ENCODE measurements around the gene TTC34.
"Not testable (repeated sequence)": the region's sequence is repeated elsewhere in the genome, so short reads cannot be mapped to it uniquely, and the experiment has no call there.

Gene TTC34

DNA sequence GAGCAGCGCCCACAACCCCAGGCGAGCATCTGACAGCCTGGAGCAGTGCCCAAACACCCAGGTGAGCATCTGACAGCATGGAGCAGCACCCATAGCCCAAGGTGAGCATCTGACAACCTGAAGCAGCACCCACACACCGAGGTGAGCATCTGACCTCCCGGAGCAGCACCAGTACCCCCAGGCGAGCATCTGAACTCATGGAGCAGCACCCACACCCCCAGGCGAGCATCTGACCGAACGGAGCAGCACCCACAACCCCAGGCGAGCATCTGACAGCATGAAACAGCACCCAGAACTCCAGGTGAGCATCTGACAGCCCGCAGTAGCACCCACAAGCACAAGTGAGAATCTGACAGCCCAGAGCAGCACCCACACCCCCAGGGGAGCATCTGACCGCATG lies 129.8 kb downstream of the TTC34 start:
- H3K27me3 ChIP-seq (ENCODE audit: control insufficient read depth in 1 of 2, insufficient read depth in 2 of 2, low read length in 2 of 2); H3K9ac ChIP-seq (ENCODE audit: low read depth in 1 of 2, low read length in 2 of 2); H3K4me1 ChIP-seq (ENCODE audit: control insufficient read depth in 1 of 2, insufficient read depth in 2 of 2, low read length in 2 of 2); H3K27ac ChIP-seq (ENCODE audit: low read depth, low read length); H3K9me3 ChIP-seq (ENCODE audit: control insufficient read depth in 1 of 2, low read length in 2 of 2); H3K36me3 ChIP-seq (ENCODE audit: control insufficient read depth in 1 of 2, insufficient read depth in 2 of 2, low read length in 2 of 2); H3K4me3 ChIP-seq (ENCODE audit: low read depth in 1 of 2, low read length in 2 of 2): not testable (repeated sequence)

DNA sequence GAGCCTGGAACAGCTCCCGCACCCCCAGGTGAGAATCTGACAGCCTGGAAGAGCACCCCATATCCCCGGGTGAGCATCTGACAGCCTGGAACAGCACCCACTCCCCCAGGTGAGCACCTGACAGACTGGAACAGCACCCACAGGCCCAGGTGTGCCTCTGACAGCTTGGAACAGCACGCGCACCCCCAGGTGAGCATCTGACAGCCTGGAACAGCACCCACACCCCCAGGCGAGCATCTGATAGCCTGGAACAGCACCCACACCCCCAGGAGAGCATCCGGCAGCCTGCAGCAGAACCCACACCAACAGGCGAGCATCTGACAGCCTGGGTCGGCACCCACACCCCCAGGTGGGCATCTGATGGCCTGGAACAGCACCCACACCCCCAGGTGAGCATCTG lies 141.7 kb downstream of the TTC34 start:
- not testable (repeated sequence) for H3K9me3 ChIP-seq (ENCODE audit: control insufficient read depth in 1 of 2, low read length in 2 of 2); H3K9ac ChIP-seq (ENCODE audit: low read depth in 1 of 2, low read length in 2 of 2); H3K4me3 ChIP-seq (ENCODE audit: low read depth in 1 of 2, low read length in 2 of 2); H3K4me1 ChIP-seq (ENCODE audit: control insufficient read depth in 1 of 2, insufficient read depth in 2 of 2, low read length in 2 of 2); H3K27ac ChIP-seq (ENCODE audit: low read depth, low read length); H3K27me3 ChIP-seq (ENCODE audit: control insufficient read depth in 1 of 2, insufficient read depth in 2 of 2, low read length in 2 of 2); H3K36me3 ChIP-seq (ENCODE audit: control insufficient read depth in 1 of 2, insufficient read depth in 2 of 2, low read length in 2 of 2)

DNA sequence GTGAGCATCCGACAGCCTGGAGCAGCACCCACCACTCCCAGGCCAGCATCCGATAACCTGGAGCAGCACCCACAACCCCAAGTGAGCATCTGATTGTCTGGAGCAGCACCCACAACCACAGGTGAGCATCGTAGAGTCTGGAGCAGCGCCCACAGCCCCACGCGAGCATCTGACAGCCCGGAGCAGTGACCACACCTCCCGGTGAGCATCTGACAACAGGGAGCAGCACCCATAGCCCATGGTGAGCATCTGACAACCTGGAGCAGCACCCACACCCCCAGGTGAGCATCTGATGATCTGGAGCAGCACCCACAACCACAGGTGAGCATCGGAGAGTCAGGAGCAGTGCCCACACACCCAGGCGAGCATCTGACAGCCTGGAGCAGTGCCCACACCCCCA lies 143.6 kb downstream of the TTC34 start:
- H3K36me3 ChIP-seq (ENCODE audit: control insufficient read depth in 1 of 2, insufficient read depth in 2 of 2, low read length in 2 of 2); H3K27ac ChIP-seq (ENCODE audit: low read depth, low read length); H3K4me1 ChIP-seq (ENCODE audit: control insufficient read depth in 1 of 2, insufficient read depth in 2 of 2, low read length in 2 of 2); H3K9ac ChIP-seq (ENCODE audit: low read depth in 1 of 2, low read length in 2 of 2); H3K9me3 ChIP-seq (ENCODE audit: control insufficient read depth in 1 of 2, low read length in 2 of 2); H3K4me3 ChIP-seq (ENCODE audit: low read depth in 1 of 2, low read length in 2 of 2): not testable (repeated sequence)
- peaks cover 0 to 25% of the 10 kb centered on the region in 2 donors for H3K27me3 ChIP-seq (ENCODE audit: control insufficient read depth in 1 of 2, insufficient read depth in 2 of 2, low read length in 2 of 2)

- not testable (repeated sequence) for H3K9ac ChIP-seq (ENCODE audit: low read depth in 1 of 2, low read length in 2 of 2); H3K4me1 ChIP-seq (ENCODE audit: control insufficient read depth in 1 of 2, insufficient read depth in 2 of 2, low read length in 2 of 2); H3K9me3 ChIP-seq (ENCODE audit: control insufficient read depth in 1 of 2, low read length in 2 of 2); H3K36me3 ChIP-seq (ENCODE audit: control insufficient read depth in 1 of 2, insufficient read depth in 2 of 2, low read length in 2 of 2); H3K27ac ChIP-seq (ENCODE audit: low read depth, low read length); H3K4me3 ChIP-seq (ENCODE audit: low read depth in 1 of 2, low read length in 2 of 2)
- H3K27me3 ChIP-seq (ENCODE audit: control insufficient read depth in 1 of 2, insufficient read depth in 2 of 2, low read length in 2 of 2), result peaks cover 0 to 32% of the 10 kb centered on the region in 2 donors
These were observed 144.4 kb downstream of the TTC34 start for GRCh38 chr1:2657124-2657523.

GRCh38 chr1:2655598-2656434 lies 145.7 kb downstream of the TTC34 start:
- not testable (repeated sequence) for H3K27ac ChIP-seq (ENCODE audit: low read depth, low read length); H3K9me3 ChIP-seq (ENCODE audit: control insufficient read depth in 1 of 2, low read length in 2 of 2); H3K4me1 ChIP-seq (ENCODE audit: control insufficient read depth in 1 of 2, insufficient read depth in 2 of 2, low read length in 2 of 2); H3K4me3 ChIP-seq (ENCODE audit: low read depth in 1 of 2, low read length in 2 of 2); H3K9ac ChIP-seq (ENCODE audit: low read depth in 1 of 2, low read length in 2 of 2); H3K36me3 ChIP-seq (ENCODE audit: control insufficient read depth in 1 of 2, insufficient read depth in 2 of 2, low read length in 2 of 2)
- peaks cover 6 to 43% of the 10 kb centered on the region in 2 donors for H3K27me3 ChIP-seq (ENCODE audit: control insufficient read depth in 1 of 2, insufficient read depth in 2 of 2, low read length in 2 of 2)

- not testable (repeated sequence) for H3K27ac ChIP-seq (ENCODE audit: low read depth, low read length); H3K9me3 ChIP-seq (ENCODE audit: control insufficient read depth in 1 of 2, low read length in 2 of 2); H3K9ac ChIP-seq (ENCODE audit: low read depth in 1 of 2, low read length in 2 of 2); H3K4me1 ChIP-seq (ENCODE audit: control insufficient read depth in 1 of 2, insufficient read depth in 2 of 2, low read length in 2 of 2); H3K4me3 ChIP-seq (ENCODE audit: low read depth in 1 of 2, low read length in 2 of 2); H3K36me3 ChIP-seq (ENCODE audit: control insufficient read depth in 1 of 2, insufficient read depth in 2 of 2, low read length in 2 of 2)
- peaks cover 6 to 49% of the 10 kb centered on the region in 2 donors for H3K27me3 ChIP-seq (ENCODE audit: control insufficient read depth in 1 of 2, insufficient read depth in 2 of 2, low read length in 2 of 2)
These were observed 147.0 kb downstream of the TTC34 start for GRCh38 chr1:2654443-2654948.

- H3K9me3 ChIP-seq (ENCODE audit: control insufficient read depth in 1 of 2, low read length in 2 of 2); H3K27ac ChIP-seq (ENCODE audit: low read depth, low read length); H3K36me3 ChIP-seq (ENCODE audit: control insufficient read depth in 1 of 2, insufficient read depth in 2 of 2, low read length in 2 of 2); H3K9ac ChIP-seq (ENCODE audit: low read depth in 1 of 2, low read length in 2 of 2); H3K4me3 ChIP-seq (ENCODE audit: low read depth in 1 of 2, low read length in 2 of 2); H3K4me1 ChIP-seq (ENCODE audit: control insufficient read depth in 1 of 2, insufficient read depth in 2 of 2, low read length in 2 of 2): not testable (repeated sequence)
- peaks cover 6 to 53% of the 10 kb centered on the region in 2 donors for H3K27me3 ChIP-seq (ENCODE audit: control insufficient read depth in 1 of 2, insufficient read depth in 2 of 2, low read length in 2 of 2)
These were observed 147.6 kb downstream of the TTC34 start for GRCh38 chr1:2653741-2654442.

DNA sequence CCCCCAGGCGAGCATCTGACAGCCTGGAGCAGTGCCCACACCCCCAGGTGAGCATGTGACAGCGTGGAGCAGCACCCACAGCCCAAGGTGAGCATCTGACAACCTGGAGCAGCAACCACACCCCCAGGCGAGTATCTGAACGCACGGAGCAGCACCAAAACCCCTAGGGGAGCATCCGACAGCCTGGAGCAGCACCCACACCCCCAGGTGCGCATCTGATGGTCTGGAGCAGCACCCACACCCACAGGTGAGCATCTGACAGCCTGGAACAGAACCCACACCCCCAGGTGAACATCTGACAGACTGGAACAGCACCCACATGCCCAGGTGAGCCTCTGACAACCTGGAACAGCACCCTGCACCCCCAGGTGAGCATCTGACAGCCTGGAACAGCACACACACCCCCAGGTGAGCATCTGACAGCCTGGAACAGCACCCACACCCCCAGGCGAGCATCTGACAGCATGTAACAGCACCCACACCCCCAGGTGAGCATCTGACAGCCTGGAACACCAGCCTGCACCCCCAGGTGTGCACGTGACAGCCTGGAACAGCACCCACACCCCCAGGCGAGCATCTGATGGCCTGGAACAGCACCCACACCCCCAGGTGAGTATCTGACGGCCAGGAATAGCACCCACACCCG lies 148.4 kb downstream of the TTC34 start:
- not testable (repeated sequence) for H3K4me1 ChIP-seq (ENCODE audit: control insufficient read depth in 1 of 2, insufficient read depth in 2 of 2, low read length in 2 of 2); H3K9ac ChIP-seq (ENCODE audit: low read depth in 1 of 2, low read length in 2 of 2); H3K4me3 ChIP-seq (ENCODE audit: low read depth in 1 of 2, low read length in 2 of 2); H3K36me3 ChIP-seq (ENCODE audit: control insufficient read depth in 1 of 2, insufficient read depth in 2 of 2, low read length in 2 of 2); H3K9me3 ChIP-seq (ENCODE audit: control insufficient read depth in 1 of 2, low read length in 2 of 2); H3K27ac ChIP-seq (ENCODE audit: low read depth, low read length)
- H3K27me3 ChIP-seq (ENCODE audit: control insufficient read depth in 1 of 2, insufficient read depth in 2 of 2, low read length in 2 of 2), result peaks cover 6 to 53% of the 10 kb centered on the region in 2 donors

GRCh38 chr1:2652152-2652925 lies 149.2 kb downstream of the TTC34 start:
- not testable (repeated sequence) for H3K4me1 ChIP-seq (ENCODE audit: control insufficient read depth in 1 of 2, insufficient read depth in 2 of 2, low read length in 2 of 2); H3K27ac ChIP-seq (ENCODE audit: low read depth, low read length); H3K4me3 ChIP-seq (ENCODE audit: low read depth in 1 of 2, low read length in 2 of 2); H3K36me3 ChIP-seq (ENCODE audit: control insufficient read depth in 1 of 2, insufficient read depth in 2 of 2, low read length in 2 of 2); H3K9me3 ChIP-seq (ENCODE audit: control insufficient read depth in 1 of 2, low read length in 2 of 2); H3K9ac ChIP-seq (ENCODE audit: low read depth in 1 of 2, low read length in 2 of 2)
- peaks cover 6 to 53% of the 10 kb centered on the region in 2 donors for H3K27me3 ChIP-seq (ENCODE audit: control insufficient read depth in 1 of 2, insufficient read depth in 2 of 2, low read length in 2 of 2)

Measured in duodenal mucosa (tissue), 2 donors.